DOHH2 (cell line): ENCODE measurements around the gene NUAK2.

Experiments used
- EZH2phosphoT487 ChIP-seq: fragments of 200-600 bp; sonication (generic); IDR thresholded peaks from 2 replicates; pipeline ENCODE4 v1.6.1; 2017; ENCODE audit warnings: borderline replicate concordance, mild to moderate bottlenecking, antibody characterized with exemption, low read length, moderate library complexity, mixed read lengths
- TF ChIP-seq, protein P1 (sequence below): fragments of 200-600 bp; sonication (generic); IDR thresholded peaks from one replicate; pipeline ENCODE4 v1.5.1; 2014; ENCODE audit warnings: antibody characterized with exemption, mild to moderate bottlenecking, low read depth, low read length; ENCODE audit not compliant: poor library complexity, severe bottlenecking

DNA sequence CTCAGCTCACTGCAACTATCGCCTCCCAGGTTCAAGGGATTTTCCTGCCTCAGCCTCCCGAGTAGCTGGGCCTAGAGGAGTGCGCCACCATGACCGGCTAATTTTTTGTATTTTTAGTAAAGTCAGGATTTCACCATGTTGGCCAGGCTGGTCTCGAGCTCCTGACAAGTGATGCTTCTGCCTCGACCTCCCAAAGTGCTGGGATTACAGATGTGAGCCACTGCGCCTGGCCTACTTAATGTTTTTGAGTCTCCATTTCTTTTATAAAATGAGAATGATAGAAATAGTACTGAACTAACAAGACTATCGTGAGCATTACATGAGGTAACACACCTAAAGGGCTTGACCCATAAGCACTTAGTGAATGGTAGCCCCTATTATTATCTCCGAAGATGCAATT lies 21.4 kb downstream of the NUAK2 start:
- TF ChIP-seq, protein P1, sequence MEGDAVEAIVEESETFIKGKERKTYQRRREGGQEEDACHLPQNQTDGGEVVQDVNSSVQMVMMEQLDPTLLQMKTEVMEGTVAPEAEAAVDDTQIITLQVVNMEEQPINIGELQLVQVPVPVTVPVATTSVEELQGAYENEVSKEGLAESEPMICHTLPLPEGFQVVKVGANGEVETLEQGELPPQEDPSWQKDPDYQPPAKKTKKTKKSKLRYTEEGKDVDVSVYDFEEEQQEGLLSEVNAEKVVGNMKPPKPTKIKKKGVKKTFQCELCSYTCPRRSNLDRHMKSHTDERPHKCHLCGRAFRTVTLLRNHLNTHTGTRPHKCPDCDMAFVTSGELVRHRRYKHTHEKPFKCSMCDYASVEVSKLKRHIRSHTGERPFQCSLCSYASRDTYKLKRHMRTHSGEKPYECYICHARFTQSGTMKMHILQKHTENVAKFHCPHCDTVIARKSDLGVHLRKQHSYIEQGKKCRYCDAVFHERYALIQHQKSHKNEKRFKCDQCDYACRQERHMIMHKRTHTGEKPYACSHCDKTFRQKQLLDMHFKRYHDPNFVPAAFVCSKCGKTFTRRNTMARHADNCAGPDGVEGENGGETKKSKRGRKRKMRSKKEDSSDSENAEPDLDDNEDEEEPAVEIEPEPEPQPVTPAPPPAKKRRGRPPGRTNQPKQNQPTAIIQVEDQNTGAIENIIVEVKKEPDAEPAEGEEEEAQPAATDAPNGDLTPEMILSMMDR, result no peak
- no peak for TF ChIP-seq EZH2phosphoT487
